K562 (cell line): ENCODE measurements around the gene INA.

Source experiments
- XRCC4 ChIP-seq: IDR thresholded peaks from one replicate; pipeline ENCODE4 v1.6.1; 2011; ENCODE audit not compliant: insufficient read depth, insufficient read length; ENCODE audit errors: extremely low read depth
- ZBTB2 ChIP-seq: fragments of 450-650 bp; IDR thresholded peaks from 2 replicates; pipeline ENCODE4 v1.6.1; 2016; ENCODE audit warnings: antibody characterized with exemption
- ZBTB33 ChIP-seq: sonication (generic); formaldehyde crosslinking; IDR thresholded peaks from 2 replicates; pipeline ENCODE4 v1.8.1; 2023; ENCODE audit warnings: mild to moderate bottlenecking, missing genetic modification reagents

GRCh38 chr10:103282961-103283360 is 6.0 kb downstream of the INA start:
- no peak for TF ChIP-seq ZBTB33 (CRISPR knock-in tag)
- no peak for TF ChIP-seq XRCC4
- no peak for TF ChIP-seq ZBTB2
